Measurements from ENCODE around the gene TM4SF1.

GRCh38 chr3:149321640-149322039, 55.8 kb downstream of the TM4SF1 start:
- TF ChIP-seq EZH2 (IDR thresholded peaks at IDR 0.05; ENCODE audit: borderline replicate concordance, insufficient read depth, low read length, poor library complexity, severe bottlenecking) (no peak), CTCF (IDR thresholded peaks at IDR 0.05; ENCODE audit: poor library complexity, severe bottlenecking) (no peak), SMC3 (conservative IDR thresholded peaks at IDR 0.05; ENCODE audit: poor library complexity) (no peak), TAF1 (IDR thresholded peaks at IDR 0.05; ENCODE audit: low read depth) (no peak), MXI1 (conservative IDR thresholded peaks at IDR 0.05; ENCODE audit: poor library complexity, severe bottlenecking) (no peak), REST (IDR thresholded peaks at IDR 0.05; ENCODE audit: borderline replicate concordance) (no peak), EP300 (conservative IDR thresholded peaks at IDR 0.05; ENCODE audit: poor library complexity, severe bottlenecking) (no peak), RAD21 (conservative IDR thresholded peaks at IDR 0.05) (no peak), POLR2AphosphoS5 (IDR thresholded peaks at IDR 0.05) (no peak)

Measured in neural cell (in vitro differentiated cells).